ENCODE measurements around the gene SLC22A23.

SLC22A23 gene

GRCh38 chr6:3433005-3433404, 23.8 kb downstream of the SLC22A23 start:
- ChIA-PET CTCF (interaction anchor here (0.7 kb wide), 2 partner anchors 22 to 315 kb away, joined by 3 read pairs; partner anchors contain the start of gene BPHL), POLR2A (no interaction called here)
- H3K36me3 ChIP-seq (ENCODE audit: control insufficient read depth in 2 of 2, insufficient read depth in 1 of 2, low read length in 2 of 2) = no peaks in the 10 kb centered on the region; a peak in 1 of 3 replicates
- H3K27ac ChIP-seq (ENCODE audit: extremely low read depth, low read depth, low read length) = no peak overlapping the region
- no peak overlapping the region for H3K4me3 ChIP-seq (ENCODE audit: low read depth, low read length)
- TF ChIP-seq ZNF416 (tag by site-specific recombination; IDR thresholded peaks at IDR 0.05) (no peak), YY1 (tag by site-specific recombination; IDR thresholded peaks at IDR 0.05) (no peak), ZNF514 (tag by site-specific recombination; IDR thresholded peaks at IDR 0.05) (no peak), ZNF658 (tag by site-specific recombination; IDR thresholded peaks at IDR 0.05) (no peak), ZNF501 (tag by site-specific recombination; IDR thresholded peaks at IDR 0.05) (no peak), ZNF639 (tag by site-specific recombination; IDR thresholded peaks at IDR 0.05) (no peak), ZNF157 (tag by site-specific recombination; IDR thresholded peaks at IDR 0.05) (no peak), ZNF558 (tag by site-specific recombination; IDR thresholded peaks at IDR 0.05) (no peak), ZBTB7A (tag by site-specific recombination; IDR thresholded peaks at IDR 0.05; ENCODE audit: low read depth) (no peak), MEIS1 (CRISPR knock-in tag; IDR thresholded peaks at IDR 0.05; ENCODE audit: borderline replicate concordance) (no peak), KLF1 (tag by site-specific recombination; IDR thresholded peaks at IDR 0.05) (no peak), ZNF169 (tag by site-specific recombination; IDR thresholded peaks at IDR 0.05) (no peak), AEBP2 (tag by site-specific recombination; IDR thresholded peaks at IDR 0.05; ENCODE audit: borderline replicate concordance) (no peak), PRDM10 (tag by site-specific recombination; IDR thresholded peaks at IDR 0.05) (no peak), ZBTB20 (tag by site-specific recombination; IDR thresholded peaks at IDR 0.05) (no peak)
- H3K4me1 ChIP-seq (ENCODE audit: control insufficient read depth, insufficient read depth, low read length) = peaks cover 3% of the 10 kb centered on the region
- no peaks in the 10 kb centered on the region for H3K9me3 ChIP-seq (ENCODE audit: control insufficient read depth, insufficient read depth, low read depth, low read length)

DNA sequence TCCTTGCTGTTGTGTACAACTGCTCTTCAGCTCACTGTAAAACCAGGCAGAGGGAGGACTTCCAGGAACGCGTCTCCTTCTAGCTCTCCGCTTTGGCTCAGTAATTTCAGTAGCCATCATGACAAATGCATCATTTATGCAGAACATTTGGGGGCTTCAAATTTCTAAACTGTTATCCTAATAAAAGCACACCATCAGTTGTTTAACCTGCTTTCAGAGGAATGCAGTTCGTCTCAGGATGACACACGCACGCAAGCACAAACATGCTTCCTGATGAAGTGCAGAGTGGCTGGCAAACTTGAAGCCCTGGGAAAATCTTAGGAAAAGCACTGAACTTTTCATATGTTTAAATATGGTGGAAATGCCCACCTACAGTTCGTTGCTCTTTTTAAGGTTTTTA, 24.4 kb downstream of the SLC22A23 start:
- H3K27ac ChIP-seq (ENCODE audit: extremely low read depth, low read depth, low read length) = no peak overlapping the region
- peaks cover 4% of the 10 kb centered on the region for H3K4me1 ChIP-seq (ENCODE audit: control insufficient read depth, insufficient read depth, low read length)
- no peaks in the 10 kb centered on the region; a peak in 1 of 3 replicates for H3K36me3 ChIP-seq (ENCODE audit: control insufficient read depth in 2 of 2, insufficient read depth in 1 of 2, low read length in 2 of 2)
- no peak overlapping the region for H3K4me3 ChIP-seq (ENCODE audit: low read depth, low read length)
- no peaks in the 10 kb centered on the region for H3K9me3 ChIP-seq (ENCODE audit: control insufficient read depth, insufficient read depth, low read depth, low read length)
- ChIA-PET POLR2A (interaction anchor here (0.7 kb wide), 1 partner anchor 10 kb away, joined by 3 read pairs; no protein-coding TSS in a partner anchor), CTCF (interaction anchor here (0.7 kb wide), 1 partner anchor 21 kb away, joined by 3 read pairs; no protein-coding TSS in a partner anchor)
- TF ChIP-seq ZNF629 (tag by site-specific recombination; IDR thresholded peaks at IDR 0.05) = no peak
- TF ChIP-seq TRIM28 (IDR thresholded peaks at IDR 0.05; ENCODE audit: borderline replicate concordance, low read length) = no peak
- no peak for TF ChIP-seq ZNF791 (tag by site-specific recombination; IDR thresholded peaks at IDR 0.05)
- no peak for TF ChIP-seq PRDM10 (tag by site-specific recombination; IDR thresholded peaks at IDR 0.05)
- TF ChIP-seq ZNF311 (tag by site-specific recombination; IDR thresholded peaks at IDR 0.05; ENCODE audit: borderline replicate concordance) = no peak
